Natural killer cell treated with Interleukin-12 subunit alpha and Interleukin-12 subunit beta and Interleukin-15 and Interleukin-18, amount 100 ng/mL, for 72 hours (primary cell): ENCODE measurements around the gene ID3. TPM values are rescaled to one million over a fixed set of nuclear protein-coding genes. Genes with fewer than 3 reads are reported as not detected.
"Not testable (repeated sequence)": the region's sequence is repeated elsewhere in the genome, so short reads cannot be mapped to it uniquely, and the experiment has no call there.

Experiments used
- ATAC-seq, 2 donors: fragments of 150-1000 bp; cut with Tn5 transposase in 1 of 2; sonication (Bioruptor Pico), chemical (Tn5 transposase) in 1 of 2; 2 replicates each; pipeline ENCODE4 v1.10.0; 2021
- DNase-seq: peaks from one replicate; pipeline ENCODE4 v3.0.0; 2022; ENCODE audit warnings: low spot score
- H3K27ac Mint-ChIP-seq, 2 donors: 1 replicate in 1 of 2; 2 replicates in 1 of 2; pipeline ENCODE4 v1.8.0; 2022; ENCODE audit warnings: mixed read lengths in 2 of 2, mild to moderate bottlenecking in 1 of 2, moderate library complexity in 1 of 2
- H3K27me3 Mint-ChIP-seq, 2 donors: 1 replicate in 1 of 2; 2 replicates in 1 of 2; pipeline ENCODE4 v1.8.0; 2022; ENCODE audit warnings: mixed read lengths in 2 of 2
- H3K36me3 Mint-ChIP-seq: one replicate; pipeline ENCODE4 v1.8.0; 2022; ENCODE audit warnings: mixed read lengths
- H3K4me1 Mint-ChIP-seq, 2 donors: 1 replicate in 1 of 2; 2 replicates in 1 of 2; pipeline ENCODE4 v1.8.0; 2022; ENCODE audit warnings: low read depth in 2 of 2, mixed read lengths in 2 of 2, mild to moderate bottlenecking in 1 of 2
- H3K4me3 Mint-ChIP-seq: one replicate; pipeline ENCODE4 v1.8.0; 2022; ENCODE audit warnings: mixed read lengths
- H3K9me3 Mint-ChIP-seq: 2 replicates; pipeline ENCODE4 v1.8.0; 2022; ENCODE audit warnings: mixed read lengths
- total RNA-seq, 2 donors: library from RNA; stranded (reverse); gene quantifications; one replicate each; pipeline ENCODE4 v1.2.3, GENCODE V29; 2022

Gene ID3
- total RNA-seq, 2 donors from 2014 or later: 2.6 to 5.0 TPM

DNA sequence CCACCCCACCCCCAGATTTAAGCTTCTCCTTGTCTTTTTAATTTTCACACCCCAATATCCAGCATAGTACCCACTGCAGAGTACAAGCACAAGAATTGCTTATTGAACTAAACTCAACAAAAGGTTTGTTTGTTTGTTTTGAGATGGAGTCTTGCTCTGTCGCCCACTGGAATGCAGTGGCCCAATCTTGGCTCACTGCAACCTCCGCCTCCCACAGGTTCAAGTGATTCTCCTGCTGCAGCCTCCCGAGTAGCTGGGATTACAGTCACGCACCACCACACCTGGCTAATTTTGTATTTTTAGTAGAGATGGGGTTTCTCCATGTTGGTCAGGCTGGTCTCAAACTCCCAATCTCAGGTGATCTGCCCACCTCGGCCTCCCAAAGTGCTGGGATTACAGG, 16.4 kb downstream of the ID3 start:
- not testable (repeated sequence) for ATAC-seq, H3K36me3 Mint-ChIP-seq, DNase-seq, H3K27ac Mint-ChIP-seq, H3K27me3 Mint-ChIP-seq, H3K9me3 Mint-ChIP-seq, H3K4me3 Mint-ChIP-seq
- peaks cover 5 to 11% of the 10 kb centered on the region in 2 donors for H3K4me1 Mint-ChIP-seq

GRCh38 chr1:23539698-23540266, 19.5 kb downstream of the ID3 start:
- Mint-ChIP-seq H3K27me3 (peaks cover 4 to 8% of the 10 kb centered on the region in 2 donors), H3K9me3 (no peaks in the 10 kb centered on the region), H3K4me1 (peaks cover 5 to 10% of the 10 kb centered on the region in 2 donors), H3K27ac (no peak overlapping the region), H3K4me3 (no peak overlapping the region), H3K36me3 (no peaks in the 10 kb centered on the region)
- ATAC-seq (peak; percentile 93 to 94), DNase-seq (peak; percentile 85)

GRCh38 chr1:23537296-23537973, 21.9 kb downstream of the ID3 start:
- ATAC-seq (no peak), DNase-seq (no peak)
- Mint-ChIP-seq H3K9me3 (no peaks in the 10 kb centered on the region), H3K4me1 (peaks cover 15 to 21% of the 10 kb centered on the region in 2 donors), H3K36me3 (no peaks in the 10 kb centered on the region), H3K4me3 (no peak overlapping the region), H3K27ac (no peak overlapping the region), H3K27me3 (peaks cover 4 to 8% of the 10 kb centered on the region in 2 donors)

GRCh38 chr1:23533246-23534023, 25.9 kb downstream of the ID3 start:
- Mint-ChIP-seq H3K27me3 (no peaks in the 10 kb centered on the region), H3K9me3 (no peaks in the 10 kb centered on the region), H3K4me1 (peaks cover 28 to 41% of the 10 kb centered on the region in 2 donors), H3K27ac (peak overlapping the region; percentile 29 to 57), H3K4me3 (peak overlapping the region; percentile 68), H3K36me3 (no peaks in the 10 kb centered on the region)
- DNase-seq (no peak), ATAC-seq (peak; percentile 74 to 76)

- no peaks in the 10 kb centered on the region for H3K36me3 Mint-ChIP-seq
- H3K27me3 Mint-ChIP-seq: no peaks in the 10 kb centered on the region
- no peak for ATAC-seq
- H3K4me3 Mint-ChIP-seq: peak overlapping the region; percentile 93
- no peak for DNase-seq
- H3K27ac Mint-ChIP-seq: peak overlapping the region; percentile 76 to 83
- H3K4me1 Mint-ChIP-seq: peaks cover 43 to 56% of the 10 kb centered on the region in 2 donors
- H3K9me3 Mint-ChIP-seq: no peaks in the 10 kb centered on the region
These were observed 27.7 kb downstream of the ID3 start for GRCh38 chr1:23531562-23532094.

DNA sequence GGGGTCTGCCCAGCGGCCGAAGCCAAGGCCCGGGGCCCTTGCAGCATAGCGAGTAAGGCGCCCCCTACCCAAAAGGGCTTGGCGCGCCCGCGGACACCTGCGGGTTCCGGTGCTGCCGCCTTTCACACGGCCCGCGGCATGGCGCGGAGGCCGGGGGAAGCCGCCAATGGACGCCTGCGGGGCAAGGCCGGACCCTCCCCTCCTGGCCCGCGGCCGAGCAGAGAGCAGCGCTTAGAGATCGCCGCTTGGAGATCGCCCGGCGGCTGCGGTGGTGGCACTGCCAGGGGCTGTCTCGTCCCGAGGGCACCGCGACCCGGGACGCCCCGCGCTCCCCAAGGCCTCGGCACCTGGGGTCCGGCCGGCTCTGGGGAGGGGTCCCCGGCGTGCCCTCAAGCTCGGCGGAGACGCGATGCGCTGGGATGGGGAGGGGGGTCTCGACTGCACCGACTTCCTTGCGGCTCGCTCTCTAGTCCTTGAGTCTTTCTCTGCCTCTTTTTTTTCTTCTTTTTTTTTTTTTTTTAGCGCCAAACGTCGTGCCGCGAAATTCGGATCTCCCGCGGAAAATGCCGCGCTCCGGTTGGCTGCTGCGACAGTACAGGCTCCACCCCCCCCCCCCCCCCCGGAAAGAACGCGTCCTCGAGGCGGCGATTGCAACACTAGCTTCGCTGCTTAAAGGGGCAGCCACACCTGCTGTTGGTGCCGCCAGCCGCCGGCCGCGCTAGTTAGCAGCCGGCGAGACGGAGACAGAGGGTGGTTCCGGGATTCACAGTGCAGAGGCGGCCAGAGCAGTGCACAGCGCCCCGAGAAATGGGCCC, 28.3 kb downstream of the ID3 start, which contains the start of gene E2F2:
Gene E2F2, minus strand, starts transcription at position 487 of the 815 bp plus-strand sequence. Its CDS starts 440 bp downstream, at position 47.
- DNase-seq (peak; percentile 84), ATAC-seq (peak; percentile 70 to 86)
- Mint-ChIP-seq H3K4me3 (peak within 1 kb of the TSS; percentile 93), H3K27me3 (no peaks in the 10 kb centered on the region), H3K4me1 (peaks cover 48 to 63% of the 10 kb centered on the region in 2 donors), H3K27ac (peak within 1 kb of the TSS; percentile 76 to 83), H3K9me3 (no peaks in the 10 kb centered on the region), H3K36me3 (no peaks in the 10 kb centered on the region)

DNA sequence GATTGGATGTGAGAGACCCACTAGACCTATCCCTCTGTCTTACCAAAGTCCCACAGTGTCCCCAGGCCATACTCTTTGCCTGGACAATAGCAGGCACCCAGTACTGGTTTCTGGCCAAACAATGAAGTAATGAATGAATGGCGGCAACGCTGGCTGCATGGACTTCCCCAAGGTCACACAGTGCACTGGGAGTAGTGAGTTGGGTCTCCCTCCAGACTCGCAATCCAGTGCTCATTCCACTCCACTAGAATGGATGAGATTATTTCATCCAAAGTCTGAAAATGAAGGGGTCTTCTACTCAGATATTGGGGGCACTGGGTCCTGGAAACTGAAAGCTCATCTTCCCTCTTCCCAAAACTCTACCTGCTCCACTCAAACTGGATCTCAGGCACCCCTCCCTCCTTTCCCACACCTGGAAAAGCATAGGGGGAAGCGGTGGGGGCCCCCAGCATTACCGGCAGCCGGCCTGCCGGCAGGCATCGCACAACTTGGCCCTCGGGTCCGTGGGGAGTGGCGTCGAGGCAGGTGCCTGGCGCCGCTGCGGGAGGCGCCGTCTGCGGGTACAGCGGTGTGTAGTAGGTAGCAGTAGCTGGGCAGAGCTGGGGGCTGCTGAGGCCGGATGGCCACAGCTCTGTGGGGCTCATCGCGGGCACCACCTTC, 29.1 kb downstream of the ID3 start:
- Mint-ChIP-seq H3K4me3 (peak overlapping the region; percentile 76), H3K9me3 (no peaks in the 10 kb centered on the region), H3K27ac (no peak overlapping the region), H3K27me3 (no peaks in the 10 kb centered on the region), H3K36me3 (no peaks in the 10 kb centered on the region), H3K4me1 (peaks cover 55 to 70% of the 10 kb centered on the region in 2 donors)
- ATAC-seq (peak in 1 of 2 donors; percentile 1), DNase-seq (no peak)

DNA sequence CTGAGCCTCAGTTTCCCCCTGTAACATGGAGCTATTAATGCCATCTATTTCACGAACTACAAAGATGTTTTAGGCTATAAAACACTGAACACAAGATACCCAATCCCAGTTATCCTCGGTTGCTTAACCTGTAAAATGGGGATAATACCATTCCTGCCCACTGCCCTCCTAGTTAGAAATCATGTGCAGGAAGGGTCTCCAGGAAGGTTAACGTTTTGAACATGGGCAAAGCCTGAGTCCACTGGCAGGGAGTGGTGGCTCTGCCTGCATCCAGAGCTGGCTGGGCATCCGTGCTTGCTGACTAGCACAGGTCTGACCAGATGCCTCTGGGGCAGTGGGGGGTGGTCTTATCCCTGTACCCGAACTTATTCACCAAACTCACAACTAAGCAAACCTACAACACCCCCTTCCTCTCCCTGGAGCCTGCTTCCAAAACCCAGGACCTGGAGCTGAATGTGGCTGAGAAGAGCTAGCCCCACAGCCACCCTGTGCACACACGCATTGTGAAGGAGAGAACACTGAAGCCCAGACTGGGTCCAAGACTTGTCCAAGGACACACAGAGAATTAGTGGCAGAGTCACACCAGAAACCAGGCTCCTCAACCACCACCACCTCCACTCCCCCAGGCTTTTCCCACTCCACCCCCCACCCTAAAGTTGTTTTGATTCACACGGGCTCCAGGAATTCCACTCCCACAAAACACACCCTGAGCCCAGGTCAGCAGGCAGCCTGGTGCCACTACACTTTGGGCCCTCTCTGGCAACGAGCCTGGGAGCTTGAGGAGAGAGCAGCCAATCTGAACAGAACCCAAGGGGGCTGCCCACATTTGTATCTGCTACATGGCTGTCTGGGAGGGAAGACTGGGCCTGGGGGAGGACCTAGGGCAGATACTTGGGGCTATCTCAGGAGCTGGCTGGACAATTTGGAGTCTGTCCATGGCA, 29.9 kb downstream of the ID3 start:
- Mint-ChIP-seq H3K27ac (peak overlapping the region; percentile 58 to 61), H3K4me1 (peaks cover 58 to 70% of the 10 kb centered on the region in 2 donors)

GRCh38 chr1:23528250-23528978, 30.9 kb downstream of the ID3 start:
- H3K27me3 Mint-ChIP-seq: no peaks in the 10 kb centered on the region
- ATAC-seq: peak; percentile 68 to 73
- no peaks in the 10 kb centered on the region for H3K9me3 Mint-ChIP-seq
- H3K36me3 Mint-ChIP-seq: no peaks in the 10 kb centered on the region
- peaks cover 54 to 64% of the 10 kb centered on the region in 2 donors for H3K4me1 Mint-ChIP-seq
- H3K4me3 Mint-ChIP-seq: peak overlapping the region; percentile 76
- peak; percentile 67 for DNase-seq
- peak overlapping the region; percentile 58 to 61 for H3K27ac Mint-ChIP-seq

More for the DNA sequence above, 29.9 kb downstream of the ID3 start:
- ATAC-seq (no peak), DNase-seq (no peak)
- no peaks in the 10 kb centered on the region for H3K27me3 Mint-ChIP-seq
- H3K4me3 Mint-ChIP-seq: peak overlapping the region; percentile 76
- no peaks in the 10 kb centered on the region for H3K9me3 Mint-ChIP-seq
- no peaks in the 10 kb centered on the region for H3K36me3 Mint-ChIP-seq

- no peaks in the 10 kb centered on the region for H3K36me3 Mint-ChIP-seq
- no peaks in the 10 kb centered on the region for H3K27me3 Mint-ChIP-seq
- peaks cover 50 to 60% of the 10 kb centered on the region in 2 donors for H3K4me1 Mint-ChIP-seq
- H3K9me3 Mint-ChIP-seq: no peaks in the 10 kb centered on the region
- peak overlapping the region; percentile 76 for H3K4me3 Mint-ChIP-seq
- ATAC-seq: no peak
- no peak for DNase-seq
- peak overlapping the region in 1 of 2 donors; percentile 61 for H3K27ac Mint-ChIP-seq
These were observed 31.4 kb downstream of the ID3 start for GRCh38 chr1:23527900-23528249.

DNA sequence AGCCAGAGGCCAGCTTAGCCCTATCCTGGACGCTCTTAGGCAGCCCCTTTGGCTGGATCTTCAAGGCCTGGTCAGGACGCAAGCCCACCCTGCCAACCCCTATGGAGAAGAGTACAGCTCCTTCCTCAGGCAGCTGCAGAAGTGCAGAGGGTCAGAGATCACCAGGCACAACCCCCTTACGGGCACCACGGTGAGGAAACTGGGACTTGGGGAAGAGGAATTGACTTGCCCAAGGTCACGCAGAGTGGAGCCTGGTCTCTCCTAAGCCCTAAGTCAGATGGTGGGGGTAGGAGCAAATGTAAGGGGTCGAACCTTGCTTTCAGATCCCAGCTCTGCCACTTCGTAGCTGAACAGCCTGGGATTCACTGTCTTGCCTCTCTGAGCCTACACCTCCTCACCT, 31.9 kb downstream of the ID3 start:
- Mint-ChIP-seq H3K4me3 (peak overlapping the region; percentile 45), H3K27ac (peak overlapping the region in 1 of 2 donors; percentile 12), H3K4me1 (peaks cover 54 to 62% of the 10 kb centered on the region in 2 donors), H3K36me3 (no peaks in the 10 kb centered on the region), H3K27me3 (no peaks in the 10 kb centered on the region), H3K9me3 (no peaks in the 10 kb centered on the region)
- ATAC-seq: no peak
- no peak for DNase-seq
